GM23338 (cell line): ENCODE results near the gene MPND. TPM values are rescaled to one million over a fixed set of nuclear protein-coding genes. Genes with fewer than 3 reads are reported as not detected.

Experiments used
- ATAC-seq: fragments of 200-7000 bp; cut with Tn5 transposase; 3 replicates; pipeline ENCODE4 v1.9.1; 2020
- DNase-seq: peaks from one replicate; pipeline ENCODE4 v3.0.0-alpha.2; 2015; ENCODE audit warnings: low spot score
- H2AFZ ChIP-seq: fragments of 200-600 bp; sonication (generic); 2 replicates; pipeline ENCODE4 v1.8.0; 2016; ENCODE audit warnings: antibody characterized with exemption, mild to moderate bottlenecking, moderate library complexity
- H3F3A ChIP-seq: fragments of 200-600 bp; sonication (generic); replicated peaks from 2 replicates; pipeline ENCODE4 v1.8.0; 2017; ENCODE audit warnings: antibody characterized with exemption, mixed run types, low read depth
- H3K27ac ChIP-seq: fragments of 200-600 bp; sonication (generic); 2 replicates; pipeline ENCODE4 v1.6.1; 2016; ENCODE audit warnings: low read depth
- H3K27me3 ChIP-seq: fragments of 200-600 bp; sonication (generic); 2 replicates; pipeline ENCODE4 v1.8.0; 2016; ENCODE audit warnings: mild to moderate bottlenecking, mixed run types, moderate library complexity; ENCODE audit not compliant: insufficient read depth
- H3K36me3 ChIP-seq: fragments of 200-600 bp; sonication (generic); 2 replicates; pipeline ENCODE4 v1.8.0; 2016; ENCODE audit warnings: mild to moderate bottlenecking; ENCODE audit not compliant: insufficient read depth
- H3K4me1 ChIP-seq: fragments of 200-600 bp; sonication (generic); 2 replicates; pipeline ENCODE4 v1.8.0; 2016; ENCODE audit warnings: mild to moderate bottlenecking, moderate library complexity; ENCODE audit not compliant: insufficient read depth
- H3K4me2 ChIP-seq: fragments of 200-600 bp; sonication (generic); 2 replicates; pipeline ENCODE4 v1.7.1; 2017; ENCODE audit warnings: mixed run types
- H3K4me3 ChIP-seq: fragments of 200-600 bp; sonication (generic); 2 replicates; pipeline ENCODE4 v1.6.1; 2016; ENCODE audit warnings: mixed run types
- H3K79me2 ChIP-seq: fragments of 200-600 bp; sonication (generic); replicated peaks from 2 replicates; pipeline ENCODE4 v1.8.0; 2017; ENCODE audit warnings: mild to moderate bottlenecking; ENCODE audit not compliant: insufficient read depth
- H3K9me2 ChIP-seq: fragments of 200-600 bp; sonication (generic); 2 replicates; pipeline ENCODE4 v1.8.0; 2017; ENCODE audit not compliant: insufficient read depth
- H4K20me1 ChIP-seq: fragments of 200-600 bp; sonication (generic); replicated peaks from 2 replicates; pipeline ENCODE4 v1.8.0; 2017; ENCODE audit warnings: mild to moderate bottlenecking; ENCODE audit not compliant: insufficient read depth
- H3K27ac Mint-ChIP-seq: 2 replicates; pipeline ENCODE4 v1.8.0; 2020; ENCODE audit warnings: inconsistent platforms, mild to moderate bottlenecking, moderate library complexity, mixed read lengths
- H3K27me3 Mint-ChIP-seq: 3 replicates; pipeline ENCODE4 v1.8.0; 2022; ENCODE audit warnings: low read depth, mild to moderate bottlenecking, moderate library complexity, mixed read lengths, inconsistent platforms; ENCODE audit not compliant: insufficient read depth, poor library complexity
- H3K36me3 Mint-ChIP-seq: 3 replicates; pipeline ENCODE4 v1.8.0; 2021; ENCODE audit warnings: low read depth, mild to moderate bottlenecking, inconsistent platforms, moderate library complexity, mixed read lengths
- H3K4me1 Mint-ChIP-seq: 3 replicates; pipeline ENCODE4 v1.8.0; 2020; ENCODE audit warnings: mild to moderate bottlenecking, inconsistent platforms, mixed read lengths
- H3K4me3 Mint-ChIP-seq: 3 replicates; pipeline ENCODE4 v1.8.0; 2021; ENCODE audit warnings: moderate library complexity, mild to moderate bottlenecking, inconsistent platforms, mixed read lengths
- H3K9me3 Mint-ChIP-seq: 3 replicates; pipeline ENCODE4 v1.8.0; 2020; ENCODE audit warnings: moderate library complexity, mild to moderate bottlenecking, inconsistent platforms, mixed read lengths
- EZH2 ChIP-seq: fragments of 200-600 bp; sonication (generic); IDR thresholded peaks from one replicate; pipeline ENCODE4 v1.8.0; 2017; ENCODE audit warnings: antibody characterized with exemption, mild to moderate bottlenecking, low read depth; ENCODE audit not compliant: unreplicated experiment
- JUNB ChIP-seq: IDR thresholded peaks from one replicate; pipeline ENCODE4 v1.6.1; 2016; ENCODE audit warnings: antibody characterized with exemption; ENCODE audit not compliant: unreplicated experiment
- NANOG ChIP-seq: IDR thresholded peaks from 2 replicates; pipeline ENCODE4 v1.6.1; 2016; ENCODE audit warnings: antibody characterized with exemption, borderline replicate concordance
- STAT1 ChIP-seq: IDR thresholded peaks from one replicate; pipeline ENCODE4 v1.6.1; 2016; ENCODE audit warnings: antibody characterized with exemption; ENCODE audit not compliant: unreplicated experiment
- polyA plus RNA-seq: library from polyadenylated mRNA; unstranded; fragments of >200 nt; fragmentation: Nextera tagmentation; extraction: Ambion mirVana; gene quantifications from 2 replicates; pipeline ENCODE4 v1.2.1, GENCODE V29; 2016
- total RNA-seq: library from RNA; depleted of rRNA; stranded (reverse); fragments of >200 nt; shearing (Covaris generic); gene quantifications from 2 replicates; pipeline ENCODE4 v1.2.3, GENCODE V29; 2014
- TF ChIP-seq, protein P1 (sequence below): fragments of 250-450 bp; sonication (Bioruptor Pico); IDR thresholded peaks from 2 replicates; pipeline ENCODE4 v1.5.0; 2020; ENCODE audit warnings: mild to moderate bottlenecking, moderate library complexity
- TF ChIP-seq, protein P2 (sequence below), 2 experiments: fragments of 200-600 bp in 1 of 2; sonication (generic) in 1 of 2; conservative IDR thresholded peaks; 2 replicates each; pipeline versions ENCODE4 v1.5.1 to v1.6.1; 2016 to 2017; ENCODE audit warnings: antibody characterized with exemption in 2 of 2, low read depth in 2 of 2, mild to moderate bottlenecking in 2 of 2, moderate library complexity in 1 of 2

The MPND gene
- total and polyA plus RNA-seq, 2 experiments from 2014 or later = 11.8 to 15.6 TPM

DNA sequence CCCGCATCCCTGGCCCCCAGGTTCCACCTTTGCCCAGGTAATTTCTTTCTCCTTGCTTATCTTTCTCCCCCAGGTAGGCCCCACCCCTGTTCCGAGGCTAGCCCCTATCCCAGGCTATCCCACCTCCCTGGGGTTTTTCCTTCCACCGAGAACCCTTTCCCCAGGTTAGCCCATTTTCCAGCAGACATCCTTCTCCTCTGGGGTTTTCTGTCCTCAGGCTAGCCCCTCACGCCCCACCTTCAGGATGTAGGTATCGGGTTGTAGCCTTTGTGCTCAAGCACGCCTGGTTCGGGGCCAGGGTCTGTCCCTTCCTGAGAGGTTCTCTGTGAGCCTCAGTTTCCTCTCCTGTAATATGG is 38.1 kb upstream of the MPND start (continued):
- TF ChIP-seq, protein P1, sequence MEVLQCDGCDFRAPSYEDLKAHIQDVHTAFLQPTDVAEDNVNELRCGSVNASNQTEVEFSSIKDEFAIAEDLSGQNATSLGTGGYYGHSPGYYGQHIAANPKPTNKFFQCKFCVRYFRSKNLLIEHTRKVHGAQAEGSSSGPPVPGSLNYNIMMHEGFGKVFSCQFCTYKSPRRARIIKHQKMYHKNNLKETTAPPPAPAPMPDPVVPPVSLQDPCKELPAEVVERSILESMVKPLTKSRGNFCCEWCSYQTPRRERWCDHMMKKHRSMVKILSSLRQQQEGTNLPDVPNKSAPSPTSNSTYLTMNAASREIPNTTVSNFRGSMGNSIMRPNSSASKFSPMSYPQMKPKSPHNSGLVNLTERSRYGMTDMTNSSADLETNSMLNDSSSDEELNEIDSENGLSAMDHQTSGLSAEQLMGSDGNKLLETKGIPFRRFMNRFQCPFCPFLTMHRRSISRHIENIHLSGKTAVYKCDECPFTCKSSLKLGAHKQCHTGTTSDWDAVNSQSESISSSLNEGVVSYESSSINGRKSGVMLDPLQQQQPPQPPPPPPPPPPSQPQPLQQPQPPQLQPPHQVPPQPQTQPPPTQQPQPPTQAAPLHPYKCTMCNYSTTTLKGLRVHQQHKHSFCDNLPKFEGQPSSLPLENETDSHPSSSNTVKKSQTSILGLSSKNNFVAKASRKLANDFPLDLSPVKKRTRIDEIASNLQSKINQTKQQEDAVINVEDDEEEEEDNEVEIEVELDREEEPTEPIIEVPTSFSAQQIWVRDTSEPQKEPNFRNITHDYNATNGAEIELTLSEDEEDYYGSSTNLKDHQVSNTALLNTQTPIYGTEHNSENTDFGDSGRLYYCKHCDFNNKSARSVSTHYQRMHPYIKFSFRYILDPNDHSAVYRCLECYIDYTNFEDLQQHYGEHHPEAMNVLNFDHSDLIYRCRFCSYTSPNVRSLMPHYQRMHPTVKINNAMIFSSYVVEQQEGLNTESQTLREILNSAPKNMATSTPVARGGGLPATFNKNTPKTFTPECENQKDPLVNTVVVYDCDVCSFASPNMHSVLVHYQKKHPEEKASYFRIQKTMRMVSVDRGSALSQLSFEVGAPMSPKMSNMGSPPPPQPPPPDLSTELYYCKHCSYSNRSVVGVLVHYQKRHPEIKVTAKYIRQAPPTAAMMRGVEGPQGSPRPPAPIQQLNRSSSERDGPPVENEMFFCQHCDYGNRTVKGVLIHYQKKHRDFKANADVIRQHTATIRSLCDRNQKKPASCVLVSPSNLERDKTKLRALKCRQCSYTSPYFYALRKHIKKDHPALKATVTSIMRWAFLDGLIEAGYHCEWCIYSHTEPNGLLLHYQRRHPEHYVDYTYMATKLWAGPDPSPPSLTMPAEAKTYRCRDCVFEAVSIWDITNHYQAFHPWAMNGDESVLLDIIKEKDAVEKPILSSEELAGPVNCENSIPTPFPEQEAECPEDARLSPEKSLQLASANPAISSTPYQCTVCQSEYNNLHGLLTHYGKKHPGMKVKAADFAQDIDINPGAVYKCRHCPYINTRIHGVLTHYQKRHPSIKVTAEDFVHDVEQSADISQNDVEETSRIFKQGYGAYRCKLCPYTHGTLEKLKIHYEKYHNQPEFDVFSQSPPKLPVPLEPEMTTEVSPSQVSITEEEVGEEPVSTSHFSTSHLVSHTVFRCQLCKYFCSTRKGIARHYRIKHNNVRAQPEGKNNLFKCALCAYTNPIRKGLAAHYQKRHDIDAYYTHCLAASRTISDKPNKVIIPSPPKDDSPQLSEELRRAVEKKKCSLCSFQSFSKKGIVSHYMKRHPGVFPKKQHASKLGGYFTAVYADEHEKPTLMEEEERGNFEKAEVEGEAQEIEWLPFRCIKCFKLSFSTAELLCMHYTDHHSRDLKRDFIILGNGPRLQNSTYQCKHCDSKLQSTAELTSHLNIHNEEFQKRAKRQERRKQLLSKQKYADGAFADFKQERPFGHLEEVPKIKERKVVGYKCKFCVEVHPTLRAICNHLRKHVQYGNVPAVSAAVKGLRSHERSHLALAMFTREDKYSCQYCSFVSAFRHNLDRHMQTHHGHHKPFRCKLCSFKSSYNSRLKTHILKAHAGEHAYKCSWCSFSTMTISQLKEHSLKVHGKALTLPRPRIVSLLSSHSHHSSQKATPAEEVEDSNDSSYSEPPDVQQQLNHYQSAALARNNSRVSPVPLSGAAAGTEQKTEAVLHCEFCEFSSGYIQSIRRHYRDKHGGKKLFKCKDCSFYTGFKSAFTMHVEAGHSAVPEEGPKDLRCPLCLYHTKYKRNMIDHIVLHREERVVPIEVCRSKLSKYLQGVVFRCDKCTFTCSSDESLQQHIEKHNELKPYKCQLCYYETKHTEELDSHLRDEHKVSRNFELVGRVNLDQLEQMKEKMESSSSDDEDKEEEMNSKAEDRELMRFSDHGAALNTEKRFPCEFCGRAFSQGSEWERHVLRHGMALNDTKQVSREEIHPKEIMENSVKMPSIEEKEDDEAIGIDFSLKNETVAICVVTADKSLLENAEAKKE (CRISPR knock-in tag) = no peak
- TF ChIP-seq, protein P2, sequence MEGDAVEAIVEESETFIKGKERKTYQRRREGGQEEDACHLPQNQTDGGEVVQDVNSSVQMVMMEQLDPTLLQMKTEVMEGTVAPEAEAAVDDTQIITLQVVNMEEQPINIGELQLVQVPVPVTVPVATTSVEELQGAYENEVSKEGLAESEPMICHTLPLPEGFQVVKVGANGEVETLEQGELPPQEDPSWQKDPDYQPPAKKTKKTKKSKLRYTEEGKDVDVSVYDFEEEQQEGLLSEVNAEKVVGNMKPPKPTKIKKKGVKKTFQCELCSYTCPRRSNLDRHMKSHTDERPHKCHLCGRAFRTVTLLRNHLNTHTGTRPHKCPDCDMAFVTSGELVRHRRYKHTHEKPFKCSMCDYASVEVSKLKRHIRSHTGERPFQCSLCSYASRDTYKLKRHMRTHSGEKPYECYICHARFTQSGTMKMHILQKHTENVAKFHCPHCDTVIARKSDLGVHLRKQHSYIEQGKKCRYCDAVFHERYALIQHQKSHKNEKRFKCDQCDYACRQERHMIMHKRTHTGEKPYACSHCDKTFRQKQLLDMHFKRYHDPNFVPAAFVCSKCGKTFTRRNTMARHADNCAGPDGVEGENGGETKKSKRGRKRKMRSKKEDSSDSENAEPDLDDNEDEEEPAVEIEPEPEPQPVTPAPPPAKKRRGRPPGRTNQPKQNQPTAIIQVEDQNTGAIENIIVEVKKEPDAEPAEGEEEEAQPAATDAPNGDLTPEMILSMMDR (conservative IDR thresholded peaks at IDR 0.05; ENCODE audit: low read depth in 2 of 2) = no peak

DNA sequence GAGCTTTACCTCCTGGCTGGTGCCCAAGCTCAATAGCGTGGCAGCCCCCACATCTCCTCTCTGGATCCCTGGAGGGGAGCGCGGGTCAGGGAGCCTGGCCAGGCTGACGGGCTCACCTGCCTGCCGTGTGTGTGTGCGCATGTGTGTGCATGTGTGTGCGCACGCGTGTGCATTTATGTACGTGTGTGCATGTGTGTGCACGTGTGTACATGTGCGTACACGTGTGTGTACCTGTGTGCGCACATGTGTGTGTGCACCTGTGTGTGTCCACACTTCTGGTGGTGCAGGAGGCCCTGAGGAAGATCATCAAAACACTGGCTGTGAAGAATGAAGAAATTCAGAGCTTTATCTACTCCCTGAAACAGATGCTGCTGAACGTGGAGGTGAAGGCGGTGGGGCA is 37.7 kb upstream of the MPND start:
- Mint-ChIP-seq H3K27me3 (peaks cover 11% of the 10 kb centered on the region), H3K27ac (no peak overlapping the region), H3K4me3 (peak overlapping the region; percentile 67; the same call in 2 of the 3 replicates), H3K9me3 (no peaks in the 10 kb centered on the region; the same call in 2 of the 3 replicates), H3K4me1 (peaks cover 15% of the 10 kb centered on the region), H3K36me3 (peaks cover 47% of the 10 kb centered on the region)
- no peaks in the 10 kb centered on the region for H3K27me3 ChIP-seq
- TF ChIP-seq JUNB (no peak), NANOG (no peak), EZH2 (no peak), STAT1 (no peak)
- H3K79me2 ChIP-seq = no peaks in the 10 kb centered on the region
- H3K4me3 ChIP-seq = no peak overlapping the region
- H4K20me1 ChIP-seq = no peaks in the 10 kb centered on the region
- no peaks in the 10 kb centered on the region; the same call in 1 of the 2 replicates for H3K4me1 ChIP-seq
- H3K27ac ChIP-seq = no peak overlapping the region
- no peak for ATAC-seq
- no peak overlapping the region for H3K4me2 ChIP-seq
- H3K9me2 ChIP-seq = no peaks in the 10 kb centered on the region
- peaks cover 11% of the 10 kb centered on the region; the same call in 1 of the 2 replicates for H3K36me3 ChIP-seq
- no peak for DNase-seq
- peaks cover 8% of the 10 kb centered on the region; the same call in 1 of the 2 replicates for H3F3A ChIP-seq
- no peak overlapping the region for H2AFZ ChIP-seq
